Pancreas (tissue), 10 donors: Measurements from ENCODE around the gene PLAC8L1. TPM values are rescaled to one million over a fixed set of nuclear protein-coding genes. Genes with fewer than 3 reads are reported as not detected.

Experiments used
- ATAC-seq, 4 donors: fragments of 200-7000 bp; cut with Tn5 transposase; one replicate each; pipeline versions ENCODE4 v1.8.0 to v1.9.1; 2020; ENCODE audit warnings: mild to moderate bottlenecking in 4 of 4, moderate library complexity in 4 of 4
- DNase-seq, 6 donors: peaks; one replicate each; pipeline ENCODE4 v3.0.0-alpha.2; 2020
- FAIRE-seq: peaks from 2 replicates; lab custom pipeline; 2012; peaks lifted over from hg19 to GRCh38; lab: Jason Lieb, UNC
- H3K27ac ChIP-seq, 4 donors: fragments of 200-600 bp; sonication (generic); 1 replicate in 3 of 4; 2 replicates in 1 of 4; pipeline versions ENCODE4 v1.5.0 to v1.8.0; 2020
- H3K27me3 ChIP-seq, 4 donors: fragments of 200-600 bp; one replicate each; pipeline ENCODE4 v1.8.0; 2021
- H3K36me3 ChIP-seq, 3 donors: fragments of 200-600 bp; sonication (generic) in 1 of 3; one replicate each; pipeline versions ENCODE4 v1.5.0 to v1.8.0; 2020 to 2021
- H3K4me1 ChIP-seq, 3 donors: fragments of 200-600 bp; one replicate each; pipeline ENCODE4 v1.8.0; 2021
- H3K4me3 ChIP-seq, 4 donors: fragments of 200-600 bp; sonication (generic) in 2 of 4; one replicate each; pipeline versions ENCODE4 v1.5.0 to v1.8.0; 2020 to 2021
- H3K9me3 ChIP-seq, 4 donors: fragments of 200-600 bp; one replicate each; pipeline ENCODE4 v1.8.0; 2021
- WGBS, 2 donors: extraction: QIAGEN DNeasy Blood & Tissue Kit; methylation state at CpG; one replicate each; pipeline ENCODE4 v1.1.7; 2013; 5-methylcytosine and 5-hydroxymethylcytosine counted together
- intact Hi-C, 3 donors: fragments of 100-400 bp; cut with DNase I; formaldehyde crosslinking; loops; one replicate each; pipeline versions ENCODE4 v1.11.1 to v1.14.2; 2022
- polyA plus RNA-seq, 2 donors: library from polyadenylated mRNA; stranded (reverse); fragments of 200-250 nt; gene quantifications; one replicate each; pipeline ENCODE4 v1.2.3, GENCODE V29; 2013
- total RNA-seq, 6 donors: library from RNA; stranded (reverse); fragmentation: NEBNext Ultra II Directional in 4 of 6; extraction: Animal tissue kit (Norgen Biotek cat#: 25700) in 4 of 6; gene quantifications; one replicate each; pipeline versions ENCODE4 v1.2.1 to v1.2.4, GENCODE V29; 2021 to 2023
- TF ChIP-seq, protein P1 (sequence below), 4 donors: fragments of 200-600 bp; sonication (generic) in 3 of 4; IDR thresholded peaks; one replicate each; pipeline versions ENCODE4 v1.5.0 to v1.8.0; 2021; ENCODE audit warnings: antibody characterized with exemption in 4 of 4
- donor health status: healthy with polysubstance abuse.
- donor health status: DM: no; HTN: no; CAD: no; lungs with moderate emphysema.
- donor health status: DM: no; HTN: no; CAD: no.
- donor health status: control.
- donor health status: control.
- donor health status: Bipolar disorder and iron deficiency.
- donor health status: DM: yes; HTN: yes; CAD: no.
- donor health status: DM: no; HTN: no; CAD: no.
- donor health status: DM: no; HTN: no; CAD: no.
- donor health status: DM: yes; HTN: yes; CAD: no.

PLAC8L1 gene
- total and polyA plus RNA-seq, 8 donors, result 0.31 to 0.87 (median 0.55) TPM; not detected in 2

GRCh38 chr5:146084376-146084775 is 21.0 kb downstream of the PLAC8L1 start:
- TF ChIP-seq, protein P1, sequence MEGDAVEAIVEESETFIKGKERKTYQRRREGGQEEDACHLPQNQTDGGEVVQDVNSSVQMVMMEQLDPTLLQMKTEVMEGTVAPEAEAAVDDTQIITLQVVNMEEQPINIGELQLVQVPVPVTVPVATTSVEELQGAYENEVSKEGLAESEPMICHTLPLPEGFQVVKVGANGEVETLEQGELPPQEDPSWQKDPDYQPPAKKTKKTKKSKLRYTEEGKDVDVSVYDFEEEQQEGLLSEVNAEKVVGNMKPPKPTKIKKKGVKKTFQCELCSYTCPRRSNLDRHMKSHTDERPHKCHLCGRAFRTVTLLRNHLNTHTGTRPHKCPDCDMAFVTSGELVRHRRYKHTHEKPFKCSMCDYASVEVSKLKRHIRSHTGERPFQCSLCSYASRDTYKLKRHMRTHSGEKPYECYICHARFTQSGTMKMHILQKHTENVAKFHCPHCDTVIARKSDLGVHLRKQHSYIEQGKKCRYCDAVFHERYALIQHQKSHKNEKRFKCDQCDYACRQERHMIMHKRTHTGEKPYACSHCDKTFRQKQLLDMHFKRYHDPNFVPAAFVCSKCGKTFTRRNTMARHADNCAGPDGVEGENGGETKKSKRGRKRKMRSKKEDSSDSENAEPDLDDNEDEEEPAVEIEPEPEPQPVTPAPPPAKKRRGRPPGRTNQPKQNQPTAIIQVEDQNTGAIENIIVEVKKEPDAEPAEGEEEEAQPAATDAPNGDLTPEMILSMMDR (IDR thresholded peaks at IDR 0.05), result no peak
- ATAC-seq (no peak), FAIRE-seq (no peak), DNase-seq (no peak)
- no peaks in the 10 kb centered on the region for H3K36me3 ChIP-seq
- H3K27ac ChIP-seq, result no peak overlapping the region
- intact Hi-C loops, result no loop called here
- 82 to 85% methylated on average over 4 of the region's 4 CpGs for WGBS, 2 donors
- H3K27me3 ChIP-seq, result no peaks in the 10 kb centered on the region
- no peak overlapping the region for H3K4me3 ChIP-seq
- no peaks in the 10 kb centered on the region for H3K4me1 ChIP-seq
- H3K9me3 ChIP-seq, result no peaks in the 10 kb centered on the region

GRCh38 chr5:146082798-146083197 is 22.6 kb downstream of the PLAC8L1 start:
- no peaks in the 10 kb centered on the region for H3K4me1 ChIP-seq
- intact Hi-C loops, result no loop called here
- no peaks in the 10 kb centered on the region for H3K36me3 ChIP-seq
- 83 to 88% methylated on average over 3 of the region's 3 CpGs for WGBS, 2 donors
- no peak overlapping the region for H3K4me3 ChIP-seq
- no peaks in the 10 kb centered on the region for H3K9me3 ChIP-seq
- DNase-seq, result no peak
- H3K27ac ChIP-seq, result no peak overlapping the region
- TF ChIP-seq, protein P1 (IDR thresholded peaks at IDR 0.05), result no peak
- no peak for ATAC-seq
- no peaks in the 10 kb centered on the region for H3K27me3 ChIP-seq
- FAIRE-seq, result no peak

- no peaks in the 10 kb centered on the region for H3K36me3 ChIP-seq
- no peaks in the 10 kb centered on the region for H3K9me3 ChIP-seq
- intact Hi-C loops, result no loop called here
- H3K27ac ChIP-seq, result no peak overlapping the region
- no peaks in the 10 kb centered on the region for H3K4me1 ChIP-seq
- no peak for FAIRE-seq
- H3K4me3 ChIP-seq, result no peak overlapping the region
- DNase-seq, result no peak
- H3K27me3 ChIP-seq, result no peaks in the 10 kb centered on the region
- TF ChIP-seq, protein P1 (IDR thresholded peaks at IDR 0.05), result no peak
- ATAC-seq, result no peak
- WGBS, 2 donors, result 50 to 56% methylated on average over 6 of the region's 6 CpGs
Observed at GRCh38 chr5:146081556-146081955, 23.8 kb downstream of the PLAC8L1 start.

DNA sequence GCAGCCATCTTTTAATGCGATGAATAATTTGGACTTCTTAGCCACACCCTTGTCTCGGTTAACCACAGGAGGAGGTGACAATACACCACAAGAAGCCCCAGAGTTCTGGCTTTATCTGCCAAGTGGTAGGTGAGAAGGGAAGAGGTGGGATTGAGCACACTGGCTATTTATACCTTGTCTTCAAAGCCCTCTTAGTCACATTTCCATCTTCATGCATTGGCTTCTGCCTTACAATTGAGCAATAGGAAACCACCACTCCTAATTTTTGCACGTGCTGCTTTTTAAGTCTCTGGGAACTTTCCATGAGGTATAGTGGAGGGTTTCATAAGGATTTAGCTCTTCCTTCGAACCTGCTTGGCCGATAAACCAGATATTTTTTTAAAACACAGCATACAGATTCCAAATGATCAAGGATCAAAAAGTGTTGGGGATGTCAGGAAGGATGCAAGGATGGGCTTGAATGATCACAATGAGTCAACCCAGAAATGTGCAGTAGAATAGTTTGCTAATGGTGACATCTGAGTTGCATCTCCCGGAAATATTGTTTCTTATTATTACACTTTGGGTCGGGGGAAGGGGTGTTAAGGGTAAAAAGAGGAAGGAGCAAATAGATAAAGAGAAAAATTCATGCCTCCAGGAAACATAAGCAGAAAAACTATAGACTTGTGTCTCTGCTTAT is 25.5 kb downstream of the PLAC8L1 start:
- Histone ChIP-seq H3K36me3 (no peaks in the 10 kb centered on the region), H3K4me1 (no peaks in the 10 kb centered on the region), H3K27me3 (no peaks in the 10 kb centered on the region), H3K27ac (no peak overlapping the region), H3K9me3 (no peaks in the 10 kb centered on the region), H3K4me3 (no peak overlapping the region)
- no peak for ATAC-seq
- intact Hi-C loops, result no loop called here
- TF ChIP-seq, protein P1 (IDR thresholded peaks at IDR 0.05), result no peak
- no peak for DNase-seq
- 80 to 81% methylated on average over 7 of the region's 7 CpGs for WGBS, 2 donors
- FAIRE-seq, result no peak

DNA sequence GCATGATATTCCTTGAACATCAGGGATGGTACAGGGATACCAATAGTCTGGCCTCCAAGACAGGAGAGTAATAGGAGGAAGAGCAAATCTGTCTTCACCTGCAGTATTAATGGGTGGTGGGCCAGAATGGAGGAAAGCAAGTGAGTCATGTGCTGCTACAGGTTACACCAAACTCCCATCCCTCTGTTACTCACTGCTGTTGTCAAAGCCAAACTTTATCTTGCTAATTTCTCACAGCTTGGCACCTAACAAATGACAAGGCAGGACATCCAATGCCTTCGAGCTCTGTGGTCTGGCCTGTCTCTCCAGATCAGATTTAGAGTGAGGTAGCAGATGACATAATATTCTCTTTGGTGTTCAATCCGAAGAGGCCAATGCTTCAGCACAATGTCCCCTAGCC is 26.8 kb downstream of the PLAC8L1 start:
- ATAC-seq, result no peak
- Histone ChIP-seq H3K27ac (no peak overlapping the region), H3K4me3 (no peak overlapping the region), H3K27me3 (no peaks in the 10 kb centered on the region), H3K9me3 (no peaks in the 10 kb centered on the region), H3K36me3 (no peaks in the 10 kb centered on the region), H3K4me1 (no peaks in the 10 kb centered on the region)
- TF ChIP-seq, protein P1 (IDR thresholded peaks at IDR 0.05), result no peak
- 67% methylated on average over 2 of the region's 2 CpGs for WGBS, 2 donors
- no peak for FAIRE-seq
- intact Hi-C loops, result no loop called here
- no peak for DNase-seq
